A549 (cell line): ENCODE results near the gene GATA5. TPM values are rescaled to one million over a fixed set of nuclear protein-coding genes. Genes with fewer than 3 reads are reported as not detected.
"Not testable (repeated sequence)": the region's sequence is repeated elsewhere in the genome, so short reads cannot be mapped to it uniquely, and the experiment has no call there.

Source experiments
- ATAC-seq, 2 experiments: fragments of 200-7000 bp in 1 of 2; fragments of >200 bp in 1 of 2; cut with Nextera tagmentation in 1 of 2; cut with Tn5 transposase in 1 of 2; 3 replicates each; pipeline versions ENCODE4 v1.8.0 to v1.9.1; 2018 to 2020; ENCODE audit warnings: mild to moderate bottlenecking in 1 of 2, moderate library complexity in 1 of 2
- CTCF ChIA-PET: fragments of 300-600 bp; sonication (Branson Sonifier 250); formaldehyde crosslinking; extraction: SDS; loops from one replicate; lab custom pipeline; 2021; ENCODE audit warnings: antibody characterized with exemption, inconsistent platforms; lab: Yijun Ruan, JAX
- POLR2A ChIA-PET: fragments of 350-600 bp; formaldehyde crosslinking; extraction: SDS; loops from one replicate; lab custom pipeline; 2021; ENCODE audit warnings: antibody characterized with exemption, inconsistent platforms; lab: Yijun Ruan, JAX
- DNase-seq, 2 experiments: peaks; one replicate each; pipeline versions ENCODE4 v3.0.0 to v3.0.0-alpha.2; 2011 to 2016; ENCODE audit warnings: low read depth in 1 of 2, low spot score in 1 of 2
- FAIRE-seq: peaks from 2 replicates; lab custom pipeline; 2011; peaks lifted over from hg19 to GRCh38; lab: Jason Lieb, UNC
- H3K27ac ChIP-seq, 2 experiments: fragments of >200 bp; sonication (Bioruptor Twin); formaldehyde crosslinking; 3 replicates each; pipeline ENCODE4 v1.5.1; 2016 to 2017
- H3K4me1 ChIP-seq: fragments of >200 bp; sonication (Bioruptor Twin); formaldehyde crosslinking; 3 replicates; pipeline ENCODE4 v1.6.1; 2016
- H3K4me2 ChIP-seq: fragments of >200 bp; sonication (Bioruptor Twin); formaldehyde crosslinking; 3 replicates; pipeline ENCODE4 v1.6.1; 2016
- H3K4me3 ChIP-seq: fragments of >200 bp; sonication (Bioruptor Twin); formaldehyde crosslinking; 3 replicates; pipeline ENCODE4 v1.5.1; 2016
- H3K9me3 ChIP-seq: fragments of >200 bp; sonication (Bioruptor Twin); formaldehyde crosslinking; 3 replicates; pipeline ENCODE4 v1.6.1; 2016
- CEBPB ChIP-seq, 2 experiments: fragments of >200 bp in 1 of 2; sonication (Bioruptor Twin) in 1 of 2; formaldehyde crosslinking in 1 of 2; IDR thresholded peaks; 2 replicates each; pipeline ENCODE4 v1.6.1; 2012 to 2016
- CHD2 ChIP-seq: fragments of 150-350 bp; IDR thresholded peaks from 2 replicates; pipeline ENCODE4 v1.6.1; 2014; ENCODE audit warnings: low read length; ENCODE audit not compliant: partially characterized antibody
- EHF ChIP-seq: fragments of 250-450 bp; sonication (Bioruptor Pico); IDR thresholded peaks from 2 replicates; pipeline ENCODE4 v1.5.0; 2020; ENCODE audit warnings: mild to moderate bottlenecking
- EP300 ChIP-seq, 2 experiments: fragments of >200 bp; sonication (Bioruptor Twin); formaldehyde crosslinking; IDR thresholded peaks; 2 replicates in 1 of 2; 3 replicates in 1 of 2; pipeline ENCODE4 v1.6.1; 2016 to 2017
- FOSB ChIP-seq: fragments of 250-450 bp; sonication (Bioruptor Pico); IDR thresholded peaks from 2 replicates; pipeline ENCODE4 v1.5.0; 2020; ENCODE audit warnings: mild to moderate bottlenecking, moderate library complexity
- FOXS1 ChIP-seq: fragments of 250-450 bp; sonication (Bioruptor Pico); IDR thresholded peaks from 2 replicates; pipeline ENCODE4 v1.5.0; 2020; ENCODE audit warnings: mild to moderate bottlenecking, moderate library complexity
- HEYL ChIP-seq: fragments of 250-450 bp; sonication (Bioruptor Pico); IDR thresholded peaks from 2 replicates; pipeline ENCODE4 v1.8.0; 2021; ENCODE audit warnings: mild to moderate bottlenecking, moderate library complexity
- HOXB13 ChIP-seq: fragments of 250-450 bp; sonication (Bioruptor Pico); IDR thresholded peaks from 2 replicates; pipeline ENCODE4 v1.5.0; 2020; ENCODE audit warnings: low read depth, mild to moderate bottlenecking, moderate library complexity
- KDM1A ChIP-seq: fragments of 200-600 bp; sonication (generic); IDR thresholded peaks from 2 replicates; pipeline ENCODE4 v1.6.1; 2016; ENCODE audit warnings: low read depth, mild to moderate bottlenecking
- NFE2L2 ChIP-seq: fragments of 150-350 bp; conservative IDR thresholded peaks from 2 replicates; pipeline ENCODE4 v1.6.1; 2014; ENCODE audit warnings: low read length
- NR3C1 ChIP-seq: fragments of >200 bp; sonication (Bioruptor Twin); formaldehyde crosslinking; IDR thresholded peaks from 3 replicates; pipeline ENCODE4 v1.6.1; 2017
- RCOR1 ChIP-seq: fragments of 150-350 bp; IDR thresholded peaks from 2 replicates; pipeline ENCODE4 v1.6.1; 2014; ENCODE audit warnings: antibody characterized with exemption, low read length, low read depth
- RNF2 ChIP-seq: fragments of 200-600 bp; sonication (generic); IDR thresholded peaks from 2 replicates; pipeline ENCODE4 v1.6.1; 2016; ENCODE audit warnings: low read depth, mild to moderate bottlenecking, antibody characterized with exemption, moderate library complexity, borderline replicate concordance
- SREBF2 ChIP-seq: fragments of 450-650 bp; IDR thresholded peaks from 2 replicates; pipeline ENCODE4 v1.6.1; 2014; ENCODE audit warnings: mild to moderate bottlenecking, moderate library complexity
- TFCP2L1 ChIP-seq: fragments of 250-450 bp; sonication (Bioruptor Pico); IDR thresholded peaks from 2 replicates; pipeline ENCODE4 v1.5.0; 2021; ENCODE audit warnings: mild to moderate bottlenecking
- WGBS: methylation state at CpG from one replicate; pipeline ENCODE4 v1.1.6; 2017; ENCODE audit errors: missing lambda C conversion rate; 5-methylcytosine and 5-hydroxymethylcytosine counted together
- polyA plus RNA-seq, 4 experiments: library from polyadenylated mRNA; depleted of rRNA in 3 of 4; stranded (reverse); fragments of >200 nt; fragmentation: RNase III in 1 of 4; extraction: RNeasy Plus Mini Kit Qiagen cat#74134 plus additional on column Dnase treatment in 1 of 4; gene quantifications; 2 replicates in 3 of 4; 3 replicates in 1 of 4; pipeline ENCODE4 v1.2.3, GENCODE V29; 2011 to 2017
- TF ChIP-seq, protein P1 (sequence below): fragments of 200-600 bp; sonication (generic); IDR thresholded peaks from 2 replicates; pipeline ENCODE4 v1.6.1; 2016; ENCODE audit warnings: antibody characterized with exemption, mild to moderate bottlenecking, moderate library complexity
- TF ChIP-seq, protein P2 (sequence below): IDR thresholded peaks from 2 replicates; pipeline ENCODE4 v1.6.1; 2012
- TF ChIP-seq, protein P3 (sequence below): fragments of >200 bp; sonication (Bioruptor Twin); formaldehyde crosslinking; IDR thresholded peaks from 3 replicates; pipeline ENCODE4 v1.5.1; 2016

Gene GATA5
- polyA plus RNA-seq, 2 of the 4 experiments (the other 2 are of a cell fraction) = 0.21 to 0.72 TPM

DNA sequence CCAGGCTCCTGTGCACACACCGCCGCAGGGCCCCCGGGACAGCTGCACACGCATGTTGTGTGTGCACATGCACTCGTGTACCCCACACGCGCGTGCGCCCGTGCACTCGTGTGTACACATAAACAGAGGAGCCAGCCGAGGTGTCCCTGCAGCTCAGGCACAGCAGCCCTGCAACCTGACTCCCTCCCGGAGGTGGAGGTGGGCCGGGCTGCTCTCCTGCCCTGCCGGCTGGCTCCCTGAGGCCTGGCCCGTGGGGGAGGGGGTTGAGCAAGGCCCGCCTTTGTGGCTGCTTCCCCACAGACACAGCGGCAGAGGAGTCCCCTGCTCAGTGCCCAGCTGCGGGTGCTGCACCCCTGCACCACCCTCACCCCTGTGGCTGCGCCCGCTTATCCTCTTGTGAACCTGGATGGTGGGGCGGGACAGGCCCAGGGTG lies 49.1 kb downstream of the GATA5 start (continued):
- TF ChIP-seq, protein P1, sequence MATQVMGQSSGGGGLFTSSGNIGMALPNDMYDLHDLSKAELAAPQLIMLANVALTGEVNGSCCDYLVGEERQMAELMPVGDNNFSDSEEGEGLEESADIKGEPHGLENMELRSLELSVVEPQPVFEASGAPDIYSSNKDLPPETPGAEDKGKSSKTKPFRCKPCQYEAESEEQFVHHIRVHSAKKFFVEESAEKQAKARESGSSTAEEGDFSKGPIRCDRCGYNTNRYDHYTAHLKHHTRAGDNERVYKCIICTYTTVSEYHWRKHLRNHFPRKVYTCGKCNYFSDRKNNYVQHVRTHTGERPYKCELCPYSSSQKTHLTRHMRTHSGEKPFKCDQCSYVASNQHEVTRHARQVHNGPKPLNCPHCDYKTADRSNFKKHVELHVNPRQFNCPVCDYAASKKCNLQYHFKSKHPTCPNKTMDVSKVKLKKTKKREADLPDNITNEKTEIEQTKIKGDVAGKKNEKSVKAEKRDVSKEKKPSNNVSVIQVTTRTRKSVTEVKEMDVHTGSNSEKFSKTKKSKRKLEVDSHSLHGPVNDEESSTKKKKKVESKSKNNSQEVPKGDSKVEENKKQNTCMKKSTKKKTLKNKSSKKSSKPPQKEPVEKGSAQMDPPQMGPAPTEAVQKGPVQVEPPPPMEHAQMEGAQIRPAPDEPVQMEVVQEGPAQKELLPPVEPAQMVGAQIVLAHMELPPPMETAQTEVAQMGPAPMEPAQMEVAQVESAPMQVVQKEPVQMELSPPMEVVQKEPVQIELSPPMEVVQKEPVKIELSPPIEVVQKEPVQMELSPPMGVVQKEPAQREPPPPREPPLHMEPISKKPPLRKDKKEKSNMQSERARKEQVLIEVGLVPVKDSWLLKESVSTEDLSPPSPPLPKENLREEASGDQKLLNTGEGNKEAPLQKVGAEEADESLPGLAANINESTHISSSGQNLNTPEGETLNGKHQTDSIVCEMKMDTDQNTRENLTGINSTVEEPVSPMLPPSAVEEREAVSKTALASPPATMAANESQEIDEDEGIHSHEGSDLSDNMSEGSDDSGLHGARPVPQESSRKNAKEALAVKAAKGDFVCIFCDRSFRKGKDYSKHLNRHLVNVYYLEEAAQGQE = no peak
- TF ChIP-seq NFE2L2 (no peak), HEYL (CRISPR knock-in tag) (no peak), HOXB13 (CRISPR knock-in tag) (no peak), FOXS1 (CRISPR knock-in tag) (no peak), KDM1A (no peak), FOSB (CRISPR knock-in tag) (no peak), EHF (no peak), RNF2 (no peak), TFCP2L1 (CRISPR knock-in tag) (no peak), EP300 (IDR thresholded peaks at IDR 0.05) (no peak), SREBF2 (no peak)
- TF ChIP-seq, protein P2, sequence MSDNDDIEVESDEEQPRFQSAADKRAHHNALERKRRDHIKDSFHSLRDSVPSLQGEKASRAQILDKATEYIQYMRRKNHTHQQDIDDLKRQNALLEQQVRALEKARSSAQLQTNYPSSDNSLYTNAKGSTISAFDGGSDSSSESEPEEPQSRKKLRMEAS = no peak
- TF ChIP-seq, all 56 proteins: peak for 0

GRCh38 chr20:62426059-62426348 lies 49.8 kb downstream of the GATA5 start:
- 84% methylated on average over 4 of the region's 4 CpGs for WGBS
- H3K27ac ChIP-seq, H3K9me3 ChIP-seq, H3K4me2 ChIP-seq, FAIRE-seq, H3K4me1 ChIP-seq, POLR2A ChIA-PET, H3K4me3 ChIP-seq, DNase-seq, ATAC-seq: not testable (repeated sequence)
- CTCF ChIA-PET = interaction anchor here (1.7 to 5.2 kb wide), 2 partner anchors 16 to 74 kb away, joined by 5 to 31 read pairs; no protein-coding TSS in a partner anchor

GRCh38 chr20:62425281-62426058 lies 50.3 kb downstream of the GATA5 start:
- no peaks in the 10 kb centered on the region for H3K4me1 ChIP-seq
- DNase-seq = no peak
- H3K4me2 ChIP-seq = no peak overlapping the region
- no peak for FAIRE-seq
- ChIA-PET POLR2A (no interaction called here), CTCF (interaction anchor here (1.7 to 5.2 kb wide), 2 partner anchors 15 to 74 kb away, joined by 5 to 31 read pairs; no protein-coding TSS in a partner anchor)
- H3K4me3 ChIP-seq = no peak overlapping the region
- no peak overlapping the region for H3K27ac ChIP-seq
- H3K9me3 ChIP-seq = no peaks in the 10 kb centered on the region
- ATAC-seq = no peak
- 72% methylated on average over 15 of the region's 21 CpGs for WGBS
- TF ChIP-seq RCOR1 (no peak), CHD2 (no peak), EP300 (IDR thresholded peaks at IDR 0.05) (no peak), CEBPB (IDR thresholded peaks at IDR 0.05) (no peak), NR3C1 (no peak)
- TF ChIP-seq, protein P3, sequence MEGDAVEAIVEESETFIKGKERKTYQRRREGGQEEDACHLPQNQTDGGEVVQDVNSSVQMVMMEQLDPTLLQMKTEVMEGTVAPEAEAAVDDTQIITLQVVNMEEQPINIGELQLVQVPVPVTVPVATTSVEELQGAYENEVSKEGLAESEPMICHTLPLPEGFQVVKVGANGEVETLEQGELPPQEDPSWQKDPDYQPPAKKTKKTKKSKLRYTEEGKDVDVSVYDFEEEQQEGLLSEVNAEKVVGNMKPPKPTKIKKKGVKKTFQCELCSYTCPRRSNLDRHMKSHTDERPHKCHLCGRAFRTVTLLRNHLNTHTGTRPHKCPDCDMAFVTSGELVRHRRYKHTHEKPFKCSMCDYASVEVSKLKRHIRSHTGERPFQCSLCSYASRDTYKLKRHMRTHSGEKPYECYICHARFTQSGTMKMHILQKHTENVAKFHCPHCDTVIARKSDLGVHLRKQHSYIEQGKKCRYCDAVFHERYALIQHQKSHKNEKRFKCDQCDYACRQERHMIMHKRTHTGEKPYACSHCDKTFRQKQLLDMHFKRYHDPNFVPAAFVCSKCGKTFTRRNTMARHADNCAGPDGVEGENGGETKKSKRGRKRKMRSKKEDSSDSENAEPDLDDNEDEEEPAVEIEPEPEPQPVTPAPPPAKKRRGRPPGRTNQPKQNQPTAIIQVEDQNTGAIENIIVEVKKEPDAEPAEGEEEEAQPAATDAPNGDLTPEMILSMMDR = no peak
